HEK293 (cell line): ENCODE measurements around the gene NADK.

Source experiments
- CTCF ChIP-seq: fragments of 450-650 bp; formaldehyde crosslinking; IDR thresholded peaks from 2 replicates; pipeline ENCODE4 v1.5.1; 2016; ENCODE audit warnings: missing biosample characterization, missing genetic modification characterization
- KLF16 ChIP-seq: fragments of 450-650 bp; formaldehyde crosslinking; IDR thresholded peaks from 2 replicates; pipeline ENCODE4 v1.5.1; 2017; ENCODE audit warnings: missing biosample characterization, missing genetic modification characterization
- SP2 ChIP-seq: fragments of 450-650 bp; formaldehyde crosslinking; IDR thresholded peaks from 2 replicates; pipeline ENCODE4 v1.5.1; 2016; ENCODE audit warnings: missing biosample characterization, missing genetic modification characterization

- TF ChIP-seq CTCF (tag by site-specific recombination) = no peak
- TF ChIP-seq KLF16 (tag by site-specific recombination) = no peak
- no peak for TF ChIP-seq SP2 (tag by site-specific recombination)
Measured at GRCh38 chr1:1793481-1794244, 15.4 kb upstream of the NADK start.
